ENCODE data around the gene SEZ6L.

Gene SEZ6L

DNA sequence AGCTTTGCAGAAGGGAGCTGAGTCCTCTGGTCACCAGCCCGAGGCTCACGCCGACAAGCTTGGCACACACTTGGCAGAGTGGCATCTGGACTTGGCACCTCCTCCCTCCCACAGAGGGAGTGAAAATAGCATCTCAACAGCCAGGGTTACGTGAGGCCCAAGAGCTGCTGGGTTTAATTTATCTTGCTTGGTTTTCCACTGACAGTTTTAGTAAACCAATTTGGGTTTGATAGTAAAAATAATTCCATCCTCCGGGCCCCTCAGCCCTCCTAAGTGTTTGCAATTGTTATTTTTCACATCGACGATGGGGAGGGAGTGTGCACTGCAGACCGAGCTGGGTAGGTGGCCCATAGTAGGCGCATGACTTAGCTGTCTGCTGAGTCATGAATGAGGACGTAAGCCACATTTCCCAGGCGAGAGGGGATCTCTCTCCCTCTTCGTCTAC, 152.2 kb downstream of the SEZ6L start:
- in situ Hi-C loops (cut with MboI; ENCODE audit: low pct_unique_long_range_greater_than_20kb, low sequenced_read_pairs) = no loop called here

DNA sequence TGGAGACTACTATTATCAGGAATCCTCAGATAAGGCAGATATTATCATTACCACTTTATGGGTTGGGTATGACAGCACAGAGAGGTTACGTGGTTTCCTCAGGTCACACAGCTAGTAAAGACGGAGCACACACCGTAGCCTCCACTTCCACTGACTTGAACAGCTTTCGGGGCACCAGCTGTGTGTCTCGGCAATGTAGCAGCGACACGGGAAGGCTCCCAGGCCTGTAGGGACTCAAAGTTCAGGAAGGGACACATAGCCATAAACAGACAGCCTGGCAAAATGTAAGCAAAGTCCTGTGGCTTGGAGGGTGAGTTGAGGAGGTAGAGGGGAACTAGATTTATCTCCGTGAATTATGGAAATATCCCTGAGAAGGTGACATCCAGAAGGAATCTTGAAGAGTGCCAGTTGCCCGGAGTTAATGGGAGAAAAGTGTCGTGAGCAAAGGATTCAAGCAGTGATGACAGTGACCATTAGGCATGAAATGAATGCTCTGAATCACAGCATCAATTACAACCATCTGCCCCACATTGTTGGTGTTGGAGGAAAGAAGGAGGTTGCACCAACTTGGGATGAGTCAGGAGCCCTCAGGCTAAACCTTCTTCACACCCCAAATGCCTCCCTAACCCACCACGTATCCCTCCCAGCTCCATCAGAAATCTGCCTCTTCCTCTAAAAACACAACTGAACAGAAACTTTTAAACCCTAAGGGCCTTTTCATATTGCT, 153.1 kb downstream of the SEZ6L start:
- no peak for DNase-seq

More for the DNA sequence above, 152.2 kb downstream of the SEZ6L start:
- DNase-seq = no peak

DNA sequence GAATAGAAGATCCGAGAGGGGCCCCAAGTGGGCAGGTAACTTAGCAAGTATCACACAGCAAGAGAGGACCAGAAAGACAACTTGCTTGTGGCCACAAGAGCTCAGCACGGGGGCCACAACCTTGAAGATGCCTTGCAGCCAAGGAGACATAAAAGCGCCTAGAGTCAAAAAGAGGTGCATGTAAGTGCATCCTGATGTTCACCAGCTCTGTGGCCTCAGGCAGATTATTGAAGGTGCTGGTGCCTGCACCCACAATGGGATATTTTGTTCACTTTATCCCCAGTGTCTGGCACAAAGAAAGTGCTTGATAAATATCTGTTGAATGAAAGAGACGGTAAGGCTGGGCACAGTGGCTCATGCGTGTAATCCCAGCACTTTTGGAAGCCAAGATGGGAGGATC, 153.8 kb downstream of the SEZ6L start:
- in situ Hi-C loops (cut with MboI; ENCODE audit: low pct_unique_long_range_greater_than_20kb, low sequenced_read_pairs) = no loop called here
- DNase-seq = no peak

More for the DNA sequence above, 153.1 kb downstream of the SEZ6L start:
- in situ Hi-C loops (cut with MboI; ENCODE audit: low pct_unique_long_range_greater_than_20kb, low sequenced_read_pairs) = no loop called here

DNA sequence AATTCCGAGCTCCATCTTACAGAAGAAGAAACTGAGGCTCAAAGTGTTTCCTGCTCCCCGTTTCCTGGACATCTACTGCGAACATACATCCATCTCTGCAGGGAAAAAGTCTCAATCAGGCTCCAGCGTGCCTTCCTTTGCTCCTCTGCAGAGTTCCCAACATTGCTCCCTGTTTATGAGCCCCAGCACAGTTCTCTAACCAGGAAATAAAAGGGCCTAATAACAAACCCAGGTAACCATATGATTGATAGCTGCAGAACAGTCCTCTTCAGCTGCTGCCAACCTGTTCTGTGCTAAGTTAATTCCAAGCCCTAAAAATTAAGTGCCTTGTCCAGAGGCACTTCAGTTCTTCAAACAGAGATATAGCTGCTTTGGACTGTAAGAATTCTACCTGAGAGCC, 154.9 kb downstream of the SEZ6L start:
- in situ Hi-C loops (cut with MboI; ENCODE audit: low pct_unique_long_range_greater_than_20kb, low sequenced_read_pairs) = no loop called here
- DNase-seq = no peak

DNA sequence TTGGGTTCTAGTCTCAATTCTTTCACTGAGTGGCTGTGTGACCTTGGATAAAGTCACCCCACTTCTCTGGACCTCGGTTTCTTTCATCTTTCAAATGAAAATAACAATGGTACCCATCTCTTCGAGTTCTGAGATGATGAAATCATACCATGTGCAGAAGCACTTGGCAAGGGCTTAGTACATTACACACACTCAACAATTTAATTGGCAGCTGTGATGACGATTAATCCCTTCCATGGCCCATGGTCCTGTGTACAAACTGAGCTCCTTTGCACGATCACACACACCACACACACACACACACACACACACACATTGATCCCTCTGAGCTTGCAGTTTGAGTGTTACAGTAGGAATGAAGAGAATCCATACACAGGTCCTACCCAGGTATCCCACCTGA, 156.4 kb downstream of the SEZ6L start:
- in situ Hi-C loops (cut with MboI; ENCODE audit: low pct_unique_long_range_greater_than_20kb, low sequenced_read_pairs) = no loop called here
- no peak for DNase-seq

DNA sequence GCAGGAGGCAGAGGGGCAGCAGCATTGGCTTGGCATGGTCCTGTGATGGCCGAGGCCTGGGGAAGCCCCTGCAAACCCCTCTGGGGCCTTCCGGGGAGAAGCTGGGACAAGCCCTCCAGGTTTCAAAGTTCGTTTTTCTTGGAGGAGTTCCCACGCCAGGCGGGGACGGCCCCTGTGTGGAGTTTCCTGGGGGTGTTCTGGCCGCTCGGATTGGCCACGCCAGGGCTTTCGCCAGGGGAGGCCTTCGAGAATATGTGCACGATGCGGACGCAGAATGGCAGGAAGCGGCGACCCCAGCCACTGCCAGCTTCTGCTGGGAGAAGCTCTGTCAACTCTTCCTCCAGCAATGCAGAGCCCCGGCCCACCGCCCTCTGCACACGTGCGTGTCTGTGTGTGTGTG, 157.5 kb downstream of the SEZ6L start:
- in situ Hi-C loops (cut with MboI; ENCODE audit: low pct_unique_long_range_greater_than_20kb, low sequenced_read_pairs) = no loop called here

DNA sequence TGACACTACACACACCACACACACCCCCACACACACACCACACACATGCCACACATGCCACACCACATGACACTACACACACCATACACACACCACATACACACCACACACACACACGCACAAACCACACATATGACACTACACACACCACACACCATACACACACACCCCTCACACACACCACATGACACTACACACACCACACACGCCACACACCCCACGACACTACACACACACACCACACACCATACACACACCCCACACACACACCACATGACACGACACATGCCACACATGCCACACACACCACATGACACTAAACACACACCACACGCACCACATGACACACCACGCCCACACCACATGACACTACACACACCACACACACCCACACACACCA, 158.0 kb downstream of the SEZ6L start:
- in situ Hi-C loops (cut with MboI; ENCODE audit: low pct_unique_long_range_greater_than_20kb, low sequenced_read_pairs) = no loop called here
- no peak for DNase-seq

More for the DNA sequence above, 157.5 kb downstream of the SEZ6L start:
- DNase-seq = no peak

DNA sequence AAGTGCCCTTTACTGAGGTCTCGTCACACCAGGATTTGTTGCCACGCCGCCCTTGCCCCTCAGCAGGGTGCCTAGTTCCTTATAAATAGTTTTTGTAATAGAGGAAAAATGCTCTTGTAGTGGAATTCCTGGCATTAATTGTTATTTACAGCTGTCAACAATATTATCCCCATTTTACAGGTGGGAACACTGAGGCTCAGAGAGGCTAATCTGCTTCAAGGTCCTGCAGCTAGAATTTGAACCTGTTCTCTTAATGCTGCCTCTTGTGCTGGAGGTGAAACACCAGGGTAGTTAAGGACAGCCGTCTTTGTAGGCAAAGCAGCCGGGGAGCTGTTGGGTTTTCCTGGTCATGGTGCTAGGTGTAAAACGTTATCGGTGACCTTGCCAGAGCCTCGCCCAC, 159.0 kb downstream of the SEZ6L start:
- no peak for DNase-seq
- in situ Hi-C loops (cut with MboI; ENCODE audit: low pct_unique_long_range_greater_than_20kb, low sequenced_read_pairs) = no loop called here

DNA sequence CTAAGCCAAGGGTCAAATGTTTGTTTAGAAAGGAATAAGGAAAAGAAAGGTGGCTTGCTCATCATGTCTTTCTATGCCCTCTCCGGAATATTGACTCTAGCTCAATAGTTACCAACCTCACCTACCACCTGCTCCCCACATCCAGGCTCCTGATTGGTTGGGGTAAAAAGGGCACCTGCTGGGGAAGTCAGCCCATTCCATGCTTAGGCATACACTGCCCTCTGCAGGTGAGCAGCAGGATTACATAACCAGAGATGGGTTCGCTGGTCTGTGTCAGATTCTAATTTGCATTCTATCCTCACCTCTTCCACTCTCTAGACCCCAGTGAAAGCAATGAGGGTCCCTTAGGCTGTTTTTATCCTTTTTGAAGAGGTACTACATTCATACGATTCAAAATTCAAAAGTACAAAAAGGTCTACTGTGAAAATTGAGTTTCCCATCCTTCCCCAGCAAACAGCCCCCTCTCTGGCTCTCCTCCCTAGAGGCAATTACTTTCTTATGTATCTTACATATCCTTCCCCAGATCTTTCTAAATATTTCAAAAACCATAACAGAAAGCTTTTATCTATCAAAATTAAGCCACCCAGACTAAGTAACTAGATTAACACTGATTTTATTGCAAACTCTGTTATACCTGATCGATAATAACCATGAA, 161.8 kb downstream of the SEZ6L start:
- peak; percentile 63 for DNase-seq
- in situ Hi-C loops (cut with MboI; ENCODE audit: low pct_unique_long_range_greater_than_20kb, low sequenced_read_pairs) = no loop called here

DNA sequence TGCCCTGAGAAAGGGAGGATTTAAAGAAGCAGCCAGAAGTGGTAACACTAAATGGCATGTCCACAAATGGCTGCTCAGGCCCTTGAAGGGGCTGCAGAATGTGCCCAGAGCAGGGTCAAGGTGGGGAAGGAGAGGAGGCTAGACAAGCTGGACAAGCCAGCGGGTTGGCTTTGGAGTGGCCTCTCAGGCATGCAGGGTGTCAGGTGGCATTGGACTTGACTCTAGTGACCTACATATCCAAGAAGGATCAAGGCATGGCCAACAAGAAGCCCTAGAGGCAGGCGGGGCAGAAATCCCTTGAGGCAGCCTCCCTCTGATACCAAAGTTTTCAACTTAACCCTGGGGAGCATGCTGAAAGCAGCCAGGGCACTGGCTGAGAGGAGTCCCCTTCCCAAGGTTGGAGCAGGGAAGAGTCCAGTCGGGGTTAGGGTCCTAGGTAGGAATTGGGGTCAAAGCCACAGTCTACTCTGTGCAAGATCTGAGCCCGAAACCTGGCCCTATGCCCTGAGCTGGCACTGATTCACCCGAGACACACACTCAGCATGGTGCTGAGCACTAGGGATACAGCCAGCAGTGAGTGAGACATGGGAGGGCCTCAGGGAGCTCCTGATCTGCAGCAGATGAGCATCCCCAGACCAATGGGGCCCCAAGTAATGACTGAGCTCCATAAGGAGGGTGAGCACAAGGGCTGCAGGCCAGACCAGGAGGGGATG, 164.0 kb downstream of the SEZ6L start:
- DNase-seq = no peak
- in situ Hi-C loops (cut with MboI; ENCODE audit: low pct_unique_long_range_greater_than_20kb, low sequenced_read_pairs) = no loop called here

DNA sequence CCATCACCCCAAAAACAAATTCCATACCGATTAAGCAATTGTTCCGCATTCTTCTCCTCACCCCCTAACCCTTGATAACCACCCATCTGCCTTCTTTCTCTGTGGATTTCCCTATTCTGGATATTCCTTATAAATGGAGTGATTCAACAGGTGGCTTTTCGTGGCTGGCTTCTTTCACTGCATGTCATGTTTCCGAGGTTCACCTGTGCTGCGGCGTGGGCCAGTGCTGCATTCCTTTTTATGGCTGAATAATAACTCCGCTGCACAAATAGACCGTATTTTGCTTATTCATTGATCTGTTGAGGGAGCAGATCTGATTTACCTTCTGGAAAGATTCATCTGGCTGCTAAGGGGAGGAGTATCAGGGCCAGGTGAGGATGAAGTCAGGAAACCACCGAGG, 165.0 kb downstream of the SEZ6L start:
- in situ Hi-C loops (cut with MboI; ENCODE audit: low pct_unique_long_range_greater_than_20kb, low sequenced_read_pairs) = no loop called here
- DNase-seq = no peak

DNA sequence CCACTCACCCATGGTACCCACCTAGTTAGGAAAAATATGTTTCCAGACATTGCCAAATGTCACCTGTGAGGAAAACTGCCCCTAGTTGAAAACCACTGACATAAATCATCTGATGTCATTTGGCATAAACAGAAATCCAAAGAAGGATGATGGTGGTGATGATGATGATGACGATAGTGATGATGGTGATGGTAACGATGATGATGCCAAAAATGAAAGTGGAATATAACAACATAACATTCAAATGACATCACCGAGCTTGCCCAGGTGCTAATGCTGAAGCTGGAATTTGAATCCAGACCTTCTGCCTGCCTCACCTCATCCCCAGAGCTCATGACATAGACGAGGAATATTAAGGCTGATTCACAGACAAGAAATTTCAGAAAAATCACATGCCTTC, 167.5 kb downstream of the SEZ6L start:
- DNase-seq = no peak
- in situ Hi-C loops (cut with MboI; ENCODE audit: low pct_unique_long_range_greater_than_20kb, low sequenced_read_pairs) = no loop called here

DNA sequence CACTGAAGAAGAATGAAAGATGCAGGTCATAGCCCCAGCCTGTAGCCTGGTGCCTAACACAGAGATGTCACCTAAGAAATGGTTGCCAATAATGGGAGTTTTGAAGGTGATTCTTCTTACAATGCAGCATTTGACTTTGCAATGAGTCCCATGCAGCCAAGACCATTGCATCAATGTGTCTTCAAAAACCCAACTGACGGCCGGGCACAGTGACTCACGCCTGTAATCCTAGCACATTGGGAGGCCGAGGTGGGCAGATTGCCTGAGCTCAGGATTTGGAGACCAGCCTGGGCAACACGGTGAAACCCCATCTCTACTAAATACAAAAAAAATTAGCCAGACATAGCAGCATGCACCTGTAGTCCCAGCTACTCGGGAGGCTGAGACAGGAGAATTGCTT, 170.5 kb downstream of the SEZ6L start:
- in situ Hi-C loops (cut with MboI; ENCODE audit: low pct_unique_long_range_greater_than_20kb, low sequenced_read_pairs) = no loop called here
- DNase-seq = no peak

DNA sequence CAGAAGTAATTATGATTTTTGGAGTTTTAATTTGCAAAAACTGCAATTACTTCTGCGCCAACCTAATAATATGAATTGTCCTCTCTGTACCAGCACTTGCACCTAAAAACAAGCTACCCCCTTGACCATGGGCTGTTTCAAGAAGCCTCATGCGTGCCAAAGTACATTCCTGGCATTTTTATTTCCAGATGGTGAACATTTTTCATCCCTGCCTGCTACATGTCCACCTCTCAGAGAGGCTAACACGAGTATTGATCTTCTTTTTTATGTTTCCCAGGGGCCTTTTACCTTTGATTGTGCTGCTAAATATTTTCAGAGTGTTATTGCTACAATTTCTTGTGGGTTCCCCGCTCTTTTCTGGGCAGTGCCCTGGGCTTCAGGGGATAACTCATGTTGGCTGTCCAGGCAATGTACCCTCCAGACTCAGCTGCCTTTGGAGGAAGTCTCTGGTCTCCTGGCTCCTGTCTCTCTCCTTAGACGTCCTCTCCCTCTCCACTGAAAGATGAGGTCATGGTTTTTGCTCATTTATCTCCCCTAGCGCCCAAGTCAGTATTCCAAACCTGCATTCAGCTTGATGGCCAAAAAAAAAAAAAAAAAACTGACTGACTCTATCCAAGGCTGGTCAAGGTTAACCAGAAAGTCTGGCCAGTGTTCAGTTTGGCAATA, 173.6 kb downstream of the SEZ6L start:
- in situ Hi-C loops (cut with MboI; ENCODE audit: low pct_unique_long_range_greater_than_20kb, low sequenced_read_pairs) = no loop called here
- no peak for DNase-seq

DNA sequence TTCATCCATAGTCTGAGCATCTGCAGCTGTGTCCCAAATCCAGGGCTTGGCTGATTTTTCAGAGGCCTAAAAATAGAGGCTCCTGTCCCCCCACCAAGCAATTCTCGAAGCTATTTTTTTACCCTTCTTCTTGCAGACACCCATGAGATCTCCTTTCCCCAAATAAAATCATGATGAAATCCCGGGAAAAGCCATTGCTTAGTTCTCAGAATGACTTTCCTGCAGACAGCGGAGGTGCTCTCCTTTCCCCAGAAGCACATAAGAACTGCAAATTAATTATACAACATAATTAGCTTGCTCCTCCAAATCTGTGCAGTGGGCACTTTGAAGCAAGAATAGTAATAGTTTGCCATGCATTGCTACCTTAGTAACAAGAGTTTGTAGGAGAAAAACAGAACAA, 176.2 kb downstream of the SEZ6L start:
- in situ Hi-C loops (cut with MboI; ENCODE audit: low pct_unique_long_range_greater_than_20kb, low sequenced_read_pairs) = no loop called here
- no peak for DNase-seq

DNA sequence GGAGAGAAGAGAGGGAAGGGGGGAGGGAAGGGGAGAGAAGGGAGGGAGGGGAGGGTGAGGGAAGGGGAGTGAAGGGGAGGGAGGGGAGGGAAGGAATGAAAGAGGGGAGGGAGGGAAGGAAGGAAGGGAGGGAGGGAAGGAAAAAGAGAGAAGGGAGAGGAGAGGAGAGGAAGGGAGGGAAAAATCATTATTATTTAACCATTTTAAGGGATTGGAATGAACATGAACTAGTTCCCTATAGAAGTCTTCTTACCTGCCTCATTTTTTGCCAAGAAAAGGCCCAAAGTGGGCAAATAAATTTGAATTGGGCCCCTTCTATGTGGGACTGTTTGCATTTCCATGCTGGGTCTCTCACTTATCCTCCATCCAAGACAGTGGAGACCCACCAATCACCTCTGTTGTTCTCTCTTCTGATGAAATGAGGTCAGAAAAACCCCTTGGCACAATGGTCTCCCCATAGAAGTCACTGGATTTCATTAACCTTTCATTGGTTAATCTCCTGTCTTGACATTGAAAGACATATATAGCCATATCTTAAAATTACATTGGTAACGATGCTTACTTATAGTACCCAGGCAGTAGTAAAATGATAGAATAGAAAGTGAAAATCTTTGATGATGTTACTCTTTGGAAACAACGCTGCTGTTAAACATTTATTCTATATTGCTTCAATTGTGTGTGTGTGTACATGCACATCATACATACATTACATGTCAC, 179.7 kb downstream of the SEZ6L start:
- DNase-seq = no peak
- in situ Hi-C loops (cut with MboI; ENCODE audit: low pct_unique_long_range_greater_than_20kb, low sequenced_read_pairs) = no loop called here

DNA sequence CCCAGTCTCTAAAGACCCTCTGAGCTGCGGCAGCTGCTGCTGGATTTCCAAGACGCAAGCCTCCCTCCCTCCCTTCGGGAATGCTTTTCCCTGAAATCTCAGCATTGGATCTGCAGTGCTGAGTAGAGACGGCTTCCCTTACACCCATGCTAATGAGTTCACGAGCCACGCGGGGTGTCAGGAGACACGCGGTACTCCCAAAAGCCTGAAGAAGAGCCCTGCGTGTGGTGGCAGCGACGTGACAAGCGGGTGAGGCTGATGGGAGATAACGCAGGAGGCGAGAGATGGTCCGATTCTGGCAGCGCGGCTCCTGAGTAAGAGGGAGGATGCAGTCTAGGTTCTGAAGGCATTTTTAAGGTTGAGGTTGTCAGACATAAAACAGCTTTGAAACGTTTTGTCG, 185.4 kb downstream of the SEZ6L start:
- no peak for DNase-seq
- in situ Hi-C loops (cut with MboI; ENCODE audit: low pct_unique_long_range_greater_than_20kb, low sequenced_read_pairs) = no loop called here

DNA sequence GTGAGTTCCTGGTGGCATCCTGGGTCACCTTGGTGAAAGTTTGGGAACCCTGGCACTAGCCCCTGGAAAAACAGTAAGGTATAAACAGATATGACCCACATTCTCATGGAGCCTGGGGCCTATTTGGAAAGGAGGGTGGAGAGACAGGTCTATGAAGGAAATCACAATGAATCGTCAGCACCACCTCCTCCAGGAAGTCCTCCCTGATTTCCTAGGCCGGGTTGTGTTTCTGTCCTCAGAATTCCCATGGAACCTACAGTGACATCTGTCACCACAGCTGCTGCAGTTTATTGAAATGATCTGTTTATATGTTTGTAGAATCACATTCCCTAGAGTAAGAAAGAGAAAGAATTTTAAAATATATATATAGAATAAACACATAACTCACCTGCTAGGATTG, 188.0 kb downstream of the SEZ6L start:
- in situ Hi-C loops (cut with MboI; ENCODE audit: low pct_unique_long_range_greater_than_20kb, low sequenced_read_pairs) = no loop called here
- no peak for DNase-seq

DNA sequence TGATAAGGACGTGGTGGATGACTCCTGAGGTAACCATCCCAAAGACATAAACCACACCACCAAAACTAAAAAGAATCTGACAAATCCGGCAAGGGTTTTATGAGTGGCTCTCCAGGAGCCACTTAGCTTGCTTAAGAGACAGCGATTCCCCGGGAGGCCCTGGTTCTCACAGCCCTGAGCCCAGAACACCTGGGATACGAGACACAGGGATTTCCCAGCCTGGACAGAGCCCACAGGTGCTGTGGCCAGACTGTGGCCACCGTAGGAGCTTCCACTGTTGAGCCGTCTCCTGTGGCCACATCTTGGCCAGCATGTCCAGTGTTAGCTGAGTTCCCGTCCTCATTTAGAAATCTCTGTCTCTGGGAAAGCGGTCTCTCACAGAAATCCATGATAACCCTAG, 188.6 kb downstream of the SEZ6L start:
- in situ Hi-C loops (cut with MboI; ENCODE audit: low pct_unique_long_range_greater_than_20kb, low sequenced_read_pairs) = no loop called here
- DNase-seq = no peak

Data from KBM-7 (cell line).